ENCODE results near the gene ATP13A1. TPM values are rescaled to one million over a fixed set of nuclear protein-coding genes. Genes with fewer than 3 reads are reported as not detected.

ATP13A1 gene
- total RNA-seq, 4 donors from 2014 or later = 65.6 to 142 (median 92.3) TPM

GRCh38 chr19:19659646-19660245, 3.7 kb downstream of the ATP13A1 start:
- Histone ChIP-seq H3K36me3 (peaks cover 0 to 69% of the 10 kb centered on the region in 2 donors), H3K9me3 (no peaks in the 10 kb centered on the region), H3K27me3 (no peaks in the 10 kb centered on the region), H3K4me1 (peaks cover 0 to 32% (median 18%) of the 10 kb centered on the region in 3 donors), H3K27ac (no peak overlapping the region), H3K4me3 (no peak overlapping the region)
- 75 to 83% methylated on average over 1 to 8 of the region's 17 CpGs for WGBS, 2 donors (ENCODE audit: low coverage in 1 of 2)
- no peak for ATAC-seq
- TF ChIP-seq POLR2A (IDR thresholded peaks at IDR 0.05) (no peak), CTCF (IDR thresholded peaks at IDR 0.05) (no peak), EP300 (IDR thresholded peaks at IDR 0.05) (no peak), POLR2AphosphoS5 (IDR thresholded peaks at IDR 0.05) (no peak)

GRCh38 chr19:19657397-19657783, 6.1 kb downstream of the ATP13A1 start:
- Histone ChIP-seq H3K4me1 (peaks cover 0 to 19% (median 13%) of the 10 kb centered on the region in 3 donors), H3K27me3 (no peaks in the 10 kb centered on the region), H3K36me3 (peaks cover 0 to 93% of the 10 kb centered on the region in 2 donors), H3K4me3 (no peak overlapping the region), H3K9me3 (no peaks in the 10 kb centered on the region), H3K27ac (no peak overlapping the region)
- 34% methylated on average over 3 of the region's 10 CpGs; no CpG with 5 or more reads in 1 of the 2 donors for WGBS, 2 donors (ENCODE audit: low coverage in 1 of 2)
- ATAC-seq = no peak
- no peak for TF ChIP-seq EP300 (IDR thresholded peaks at IDR 0.05)
- TF ChIP-seq POLR2AphosphoS5 (IDR thresholded peaks at IDR 0.05) = no peak
- no peak for TF ChIP-seq POLR2A (IDR thresholded peaks at IDR 0.05)
- no peak for TF ChIP-seq CTCF (IDR thresholded peaks at IDR 0.05)

DNA sequence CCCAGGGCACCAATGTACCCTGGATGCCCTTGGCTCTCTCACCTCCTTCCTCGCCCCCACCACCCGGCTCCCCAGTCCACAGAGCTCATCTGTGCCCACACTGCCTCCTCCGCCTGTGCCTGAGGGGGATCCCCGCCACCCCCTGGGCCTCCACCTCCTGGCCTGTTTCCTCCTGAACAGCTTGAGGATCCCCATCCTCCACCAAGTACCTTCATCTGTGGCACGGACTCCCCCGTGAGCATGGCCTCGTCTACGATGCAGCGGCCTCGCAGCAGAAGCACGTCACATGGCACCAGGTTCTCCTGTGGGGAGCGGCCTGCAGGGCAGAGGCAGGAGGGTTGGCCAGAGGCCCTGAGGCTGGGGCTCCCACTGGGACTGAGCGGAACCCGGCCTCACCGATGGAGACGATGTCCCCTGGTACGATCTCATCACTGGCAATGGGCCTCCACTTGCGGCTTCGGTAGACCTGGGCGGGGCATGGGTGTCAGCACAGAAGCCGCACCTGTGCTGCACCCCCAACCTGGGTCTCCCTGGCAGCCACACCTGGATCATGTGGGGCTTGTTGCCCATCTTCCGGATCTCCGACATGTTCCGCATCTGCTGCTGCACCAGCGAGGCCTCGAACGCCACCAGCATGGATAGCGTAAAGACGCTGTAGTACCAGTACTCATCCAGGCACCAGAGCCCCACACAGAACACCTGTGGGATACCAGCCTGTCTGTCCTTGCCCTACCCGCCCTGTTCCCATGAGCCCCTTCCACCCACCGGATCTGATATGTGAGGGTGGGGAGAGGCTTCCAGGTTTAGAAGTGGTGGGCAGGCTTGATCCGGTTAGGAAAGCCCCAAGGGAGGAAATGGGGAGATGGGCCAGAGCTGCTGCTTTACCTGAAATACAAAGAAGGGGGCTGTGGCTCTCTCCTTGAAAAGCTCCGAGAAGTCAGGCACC, 6.8 kb downstream of the ATP13A1 start:
- Histone ChIP-seq H3K27me3 (no peaks in the 10 kb centered on the region), H3K4me1 (peaks cover 0 to 13% (median 6%) of the 10 kb centered on the region in 3 donors), H3K9me3 (no peaks in the 10 kb centered on the region), H3K4me3 (no peak overlapping the region), H3K36me3 (peaks cover 0 to 95% of the 10 kb centered on the region in 2 donors), H3K27ac (no peak overlapping the region)
- 95% methylated on average over 8 of the region's 33 CpGs; no CpG with 5 or more reads in 1 of the 2 donors for WGBS, 2 donors (ENCODE audit: low coverage in 1 of 2)
- TF ChIP-seq EP300 (IDR thresholded peaks at IDR 0.05) (no peak), POLR2AphosphoS5 (IDR thresholded peaks at IDR 0.05) (no peak)
- no peak for ATAC-seq

- H3K27ac ChIP-seq = no peak overlapping the region
- H3K9me3 ChIP-seq = no peaks in the 10 kb centered on the region
- no peaks in the 10 kb centered on the region for H3K27me3 ChIP-seq
- no peak overlapping the region for H3K4me3 ChIP-seq
- H3K4me1 ChIP-seq = peaks cover 0 to 3% (median 0%) of the 10 kb centered on the region in 3 donors
- ATAC-seq = no peak
- H3K36me3 ChIP-seq = peaks cover 0 to 99% of the 10 kb centered on the region in 2 donors
- TF ChIP-seq CTCF (IDR thresholded peaks at IDR 0.05) (no peak), POLR2AphosphoS5 (IDR thresholded peaks at IDR 0.05) (no peak), POLR2A (IDR thresholded peaks at IDR 0.05) (no peak), EP300 (IDR thresholded peaks at IDR 0.05) (no peak)
- 69 to 80% methylated on average over 2 of the region's 27 CpGs for WGBS, 2 donors (ENCODE audit: low coverage in 1 of 2)
Observed at GRCh38 chr19:19655641-19656343, 7.7 kb downstream of the ATP13A1 start.

DNA sequence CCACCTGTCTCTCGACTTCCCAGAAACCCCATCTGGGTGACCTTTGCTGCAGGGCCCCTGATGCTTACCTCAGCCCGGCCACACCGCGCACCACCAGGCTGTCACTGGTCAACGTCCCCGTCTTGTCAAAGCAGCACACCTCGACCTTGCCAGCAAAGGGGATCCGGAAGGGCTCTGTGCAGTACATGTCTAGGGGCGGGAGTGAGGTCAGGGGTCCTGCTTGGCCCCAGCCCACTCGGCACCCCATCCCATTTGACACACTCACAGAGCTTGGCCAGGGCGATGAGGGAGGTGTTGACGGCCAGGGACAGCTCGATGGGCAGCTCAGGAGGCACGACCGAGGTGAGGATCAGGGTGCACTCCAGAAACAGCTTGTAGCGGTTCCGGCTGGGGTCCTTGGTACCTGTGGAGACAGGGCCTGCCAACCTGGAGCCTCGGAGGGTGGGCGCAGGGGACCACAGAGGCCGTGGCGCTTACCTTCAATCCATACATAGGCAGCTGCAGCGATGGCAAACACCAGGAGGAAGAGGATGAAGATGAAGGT, 8.4 kb downstream of the ATP13A1 start:
- no CpG with 5 or more reads among the region's 22 CpGs for WGBS, 2 donors (ENCODE audit: low coverage in 1 of 2)
- Histone ChIP-seq H3K36me3 (peaks cover 0 to 100% of the 10 kb centered on the region in 2 donors), H3K27ac (no peak overlapping the region), H3K27me3 (no peaks in the 10 kb centered on the region), H3K4me3 (no peak overlapping the region), H3K4me1 (no peaks in the 10 kb centered on the region), H3K9me3 (no peaks in the 10 kb centered on the region)
- no peak for ATAC-seq
- no peak for TF ChIP-seq EP300 (IDR thresholded peaks at IDR 0.05)
- TF ChIP-seq POLR2AphosphoS5 (IDR thresholded peaks at IDR 0.05) = no peak
- no peak for TF ChIP-seq POLR2A (IDR thresholded peaks at IDR 0.05)
- TF ChIP-seq CTCF (IDR thresholded peaks at IDR 0.05) = no peak

All from gastroesophageal sphincter (tissue), 4 donors.